Sigmoid colon (tissue), 7 donors: ENCODE measurements around the gene PLAC8. TPM values are rescaled to one million over a fixed set of nuclear protein-coding genes. Genes with fewer than 3 reads are reported as not detected.
"Not testable (repeated sequence)": the region's sequence is repeated elsewhere in the genome, so short reads cannot be mapped to it uniquely, and the experiment has no call there.

Experiments
- DNase-seq: peaks from one replicate; pipeline ENCODE4 v3.0.0-alpha.2; 2019
- H3K27ac ChIP-seq, 4 donors: fragments of 200-600 bp; sonication (generic); one replicate each; pipeline ENCODE4 v1.5.1; 2016 to 2019; ENCODE audit warnings: mild to moderate bottlenecking in 1 of 4
- H3K27me3 ChIP-seq, 3 donors: fragments of 200-600 bp; sonication (generic); one replicate each; pipeline ENCODE4 v1.5.1; 2019; ENCODE audit warnings: mild to moderate bottlenecking in 1 of 3
- H3K36me3 ChIP-seq, 4 donors: fragments of 200-600 bp; sonication (generic); one replicate each; pipeline ENCODE4 v1.5.1; 2016 to 2019
- H3K4me1 ChIP-seq, 4 donors: fragments of 200-600 bp; sonication (generic); one replicate each; pipeline ENCODE4 v1.5.1; 2017 to 2019
- H3K4me3 ChIP-seq, 4 donors: fragments of 200-600 bp; sonication (generic); one replicate each; pipeline ENCODE4 v1.5.1; 2017 to 2019; ENCODE audit warnings: mild to moderate bottlenecking in 2 of 4, moderate library complexity in 1 of 4
- H3K9me3 ChIP-seq, 4 donors: fragments of 200-600 bp in 3 of 4; sonication (generic) in 3 of 4; one replicate each; pipeline versions ENCODE4 v1.5.1 to v1.6.1; 2013 to 2019
- CTCF ChIP-seq, 4 experiments: fragments of 450-650 bp in 3 of 4; fragments of 200-600 bp in 1 of 4; IDR thresholded peaks; one replicate each; pipeline ENCODE4 v1.5.1; 2016 to 2019; ENCODE audit warnings: antibody characterized with exemption in 4 of 4, mild to moderate bottlenecking in 3 of 4, moderate library complexity in 2 of 4
- EP300 ChIP-seq, 4 donors: sonication (generic); formaldehyde crosslinking; IDR thresholded peaks; one replicate each; pipeline ENCODE4 v1.6.1; 2017; ENCODE audit warnings: antibody characterized with exemption in 4 of 4
- POLR2A ChIP-seq, 2 donors: fragments of 450-650 bp; IDR thresholded peaks; one replicate each; pipeline ENCODE4 v1.6.1; 2016; ENCODE audit warnings: antibody characterized with exemption in 2 of 2, mild to moderate bottlenecking in 2 of 2, moderate library complexity in 2 of 2
- POLR2AphosphoS5 ChIP-seq, 4 donors: sonication (generic); formaldehyde crosslinking; IDR thresholded peaks; one replicate each; pipeline ENCODE4 v1.6.1; 2017; ENCODE audit warnings: antibody characterized with exemption in 4 of 4
- WGBS, 2 donors: extraction: QIAGEN DNeasy Blood & Tissue Kit; methylation state at CpG; one replicate each; pipeline ENCODE4 v1.1.7; 2013; 5-methylcytosine and 5-hydroxymethylcytosine counted together
- intact Hi-C: fragments of 100-400 bp; cut with DNase I; formaldehyde crosslinking; loops from one replicate; pipeline ENCODE4 v1.15.1; 2023
- polyA plus RNA-seq, 3 donors: library from polyadenylated mRNA; stranded (reverse); fragments of 200-250 nt; gene quantifications; one replicate each; pipeline ENCODE4 v1.2.3, GENCODE V29; 2013
- total RNA-seq, 4 donors: library from RNA; depleted of rRNA; stranded (reverse); fragments of >200 nt; gene quantifications; one replicate each; pipeline ENCODE4 v1.1.0, GENCODE V29; 2016
- donor health status: healthy with polysubstance abuse.
- donor health status: Bipolar disorder and iron deficiency.
- donor health status: healthy.

The PLAC8 gene
- total and polyA plus RNA-seq, 7 donors = 0.71 to 1,311 (median 4.2) TPM

- intact Hi-C loops = loop anchor here (5.0 kb wide), 1 partner anchor 40 kb away; no protein-coding TSS in a partner anchor
- H3K27ac ChIP-seq = no peak overlapping the region
- no peaks in the 10 kb centered on the region for H3K9me3 ChIP-seq
These were observed 2.3 kb downstream of the PLAC8 start for GRCh38 chr4:83112231-83112630.

GRCh38 chr4:83111751-83112141 is 2.8 kb downstream of the PLAC8 start:
- not testable (repeated sequence) for H3K27ac ChIP-seq, DNase-seq, H3K9me3 ChIP-seq, H3K4me3 ChIP-seq, H3K36me3 ChIP-seq, H3K27me3 ChIP-seq
- 68 to 88% methylated on average over 7 of the region's 7 CpGs for WGBS, 2 donors
- intact Hi-C loops = loop anchor here (5.0 kb wide), 1 partner anchor 39 kb away; no protein-coding TSS in a partner anchor
- H3K4me1 ChIP-seq = peaks cover 0 to 12% (median 7%) of the 10 kb centered on the region in 4 donors

More at GRCh38 chr4:83112231-83112630, 2.3 kb downstream of the PLAC8 start:
- H3K4me3 ChIP-seq = no peak overlapping the region
- 58 to 82% methylated on average over 2 of the region's 2 CpGs for WGBS, 2 donors
- peaks cover 0 to 12% (median 7%) of the 10 kb centered on the region in 4 donors for H3K4me1 ChIP-seq
- no peaks in the 10 kb centered on the region for H3K27me3 ChIP-seq
- no peaks in the 10 kb centered on the region for H3K36me3 ChIP-seq
- DNase-seq = no peak
- TF ChIP-seq CTCF (IDR thresholded peaks at IDR 0.05) (no peak), POLR2AphosphoS5 (IDR thresholded peaks at IDR 0.05) (no peak), POLR2A (IDR thresholded peaks at IDR 0.05) (no peak), EP300 (IDR thresholded peaks at IDR 0.05) (no peak)

GRCh38 chr4:83110970-83111750 is 3.4 kb downstream of the PLAC8 start:
- WGBS, 2 donors = 50 to 63% methylated on average over 8 of the region's 8 CpGs
- H3K36me3 ChIP-seq = no peaks in the 10 kb centered on the region
- no peaks in the 10 kb centered on the region for H3K9me3 ChIP-seq
- intact Hi-C loops = loop anchor here (5.0 kb wide), 1 partner anchor 39 kb away; no protein-coding TSS in a partner anchor
- peaks cover 0 to 12% (median 7%) of the 10 kb centered on the region in 4 donors for H3K4me1 ChIP-seq
- no peak for DNase-seq
- TF ChIP-seq POLR2AphosphoS5 (IDR thresholded peaks at IDR 0.05) = no peak
- TF ChIP-seq POLR2A (IDR thresholded peaks at IDR 0.05) = no peak
- TF ChIP-seq CTCF (IDR thresholded peaks at IDR 0.05) = no peak
- no peak for TF ChIP-seq EP300 (IDR thresholded peaks at IDR 0.05)
- no peak overlapping the region for H3K27ac ChIP-seq
- no peak overlapping the region for H3K4me3 ChIP-seq
- H3K27me3 ChIP-seq = no peaks in the 10 kb centered on the region

GRCh38 chr4:83110223-83110945 is 4.1 kb downstream of the PLAC8 start:
- Histone ChIP-seq H3K4me3 (peak overlapping the region; percentile 35 to 67 (median 56)), H3K27ac (peak overlapping the region; percentile 37 to 65 (median 44)), H3K4me1 (peaks cover 0 to 12% (median 7%) of the 10 kb centered on the region in 4 donors), H3K27me3 (no peaks in the 10 kb centered on the region), H3K9me3 (no peaks in the 10 kb centered on the region), H3K36me3 (no peaks in the 10 kb centered on the region)
- intact Hi-C loops = loop anchor here (5.0 kb wide), 1 partner anchor 38 kb away; no protein-coding TSS in a partner anchor
- WGBS, 2 donors = 1 to 3% methylated on average over 18 of the region's 18 CpGs
- TF ChIP-seq POLR2A (IDR thresholded peaks at IDR 0.05) (no peak), CTCF (IDR thresholded peaks at IDR 0.05) (peak in 2 of 4 experiments; percentile 43 to 44), POLR2AphosphoS5 (IDR thresholded peaks at IDR 0.05) (peak in 2 of 4 donors; percentile 13 to 42)
- peak; percentile 87 for DNase-seq
